Uterus (tissue), 4 donors: ENCODE data around the gene TARDBP. TPM values are rescaled to one million over a fixed set of nuclear protein-coding genes. Genes with fewer than 3 reads are reported as not detected.
"Not testable (repeated sequence)": the region's sequence is repeated elsewhere in the genome, so short reads cannot be mapped to it uniquely, and the experiment has no call there.

Experiments used
- DNase-seq, 2 donors: peaks; one replicate each; pipeline ENCODE4 v3.0.0-alpha.2; 2019 to 2020
- H3K27ac ChIP-seq, 2 donors: fragments of 200-600 bp; sonication (generic); 1 replicate in 1 of 2; 2 replicates in 1 of 2; pipeline ENCODE4 v1.5.1; 2016 to 2018
- H3K27me3 ChIP-seq, 2 donors: fragments of 200-600 bp; sonication (generic); one replicate each; pipeline ENCODE4 v1.5.1; 2018 to 2019; ENCODE audit warnings: control low read depth in 1 of 2
- H3K36me3 ChIP-seq, 2 donors: fragments of 200-600 bp; sonication (generic); one replicate each; pipeline ENCODE4 v1.5.1; 2019; ENCODE audit warnings: control low read depth in 1 of 2
- H3K4me1 ChIP-seq, 2 donors: fragments of 200-600 bp; sonication (generic); one replicate each; pipeline ENCODE4 v1.5.1; 2018 to 2019; ENCODE audit warnings: control low read depth in 1 of 2
- H3K4me3 ChIP-seq, 2 donors: fragments of 200-600 bp; sonication (generic); 1 replicate in 1 of 2; 2 replicates in 1 of 2; pipeline ENCODE4 v1.5.1; 2018 to 2019; ENCODE audit warnings: mild to moderate bottlenecking in 1 of 2
- H3K9me3 ChIP-seq, 2 donors: fragments of 200-600 bp; sonication (generic); one replicate each; pipeline ENCODE4 v1.5.1; 2019; ENCODE audit warnings: control low read depth in 1 of 2
- CTCF ChIP-seq, 4 experiments: fragments of 200-600 bp in 2 of 4; fragments of 450-650 bp in 2 of 4; sonication (generic) in 2 of 4; IDR thresholded peaks; one replicate each; pipeline ENCODE4 v1.5.1; 2016 to 2019; ENCODE audit warnings: antibody characterized with exemption in 4 of 4, mild to moderate bottlenecking in 2 of 4, moderate library complexity in 1 of 4
- POLR2A ChIP-seq, 2 donors: fragments of 450-650 bp; IDR thresholded peaks; one replicate each; pipeline ENCODE4 v1.6.1; 2016; ENCODE audit warnings: antibody characterized with exemption in 2 of 2, mild to moderate bottlenecking in 1 of 2, moderate library complexity in 1 of 2
- intact Hi-C: fragments of 100-400 bp; cut with DNase I; formaldehyde crosslinking; loops from one replicate; pipeline ENCODE4 v1.15.1; 2023; ENCODE audit warnings: low total_unique reads
- total RNA-seq, 4 donors: library from RNA; depleted of rRNA in 3 of 4; stranded (reverse); fragments of >200 nt in 3 of 4; gene quantifications; one replicate each; pipeline versions ENCODE4 v1.1.0 to v1.2.4, GENCODE V29; 2014 to 2023
- donor health status: DM: yes; HTN: yes; CAD: no.

Gene TARDBP
- total RNA-seq, 4 donors from 2014 or later, result 176 to 617 (median 207) TPM

- no peak for DNase-seq
- intact Hi-C loops, result no loop called here
- TF ChIP-seq CTCF (IDR thresholded peaks at IDR 0.05), result no peak
- TF ChIP-seq POLR2A (IDR thresholded peaks at IDR 0.05), result no peak
Observed at GRCh38 chr1:10990828-10991227, 21.6 kb upstream of the TARDBP start.

GRCh38 chr1:10992004-10992403 is 20.4 kb upstream of the TARDBP start:
- DNase-seq, H3K27ac ChIP-seq: not testable (repeated sequence)

More at GRCh38 chr1:10990828-10991227, 21.6 kb upstream of the TARDBP start:
- Histone ChIP-seq H3K27ac (no peak overlapping the region), H3K36me3 (no peaks in the 10 kb centered on the region), H3K27me3 (no peaks in the 10 kb centered on the region), H3K4me3 (no peak overlapping the region), H3K4me1 (no peaks in the 10 kb centered on the region), H3K9me3 (no peaks in the 10 kb centered on the region)

GRCh38 chr1:10992864-10993263 is 19.6 kb upstream of the TARDBP start:
- Histone ChIP-seq H3K27ac (no peak overlapping the region), H3K9me3 (no peaks in the 10 kb centered on the region), H3K4me1 (no peaks in the 10 kb centered on the region), H3K4me3 (no peak overlapping the region), H3K27me3 (no peaks in the 10 kb centered on the region), H3K36me3 (no peaks in the 10 kb centered on the region)
- DNase-seq, result no peak
- no peak for TF ChIP-seq POLR2A (IDR thresholded peaks at IDR 0.05)
- intact Hi-C loops, result no loop called here

More at GRCh38 chr1:10992004-10992403, 20.4 kb upstream of the TARDBP start:
- intact Hi-C loops, H3K4me3 ChIP-seq, H3K27me3 ChIP-seq, H3K9me3 ChIP-seq, H3K36me3 ChIP-seq, H3K4me1 ChIP-seq: not testable (repeated sequence)

- Histone ChIP-seq H3K4me3 (no peak overlapping the region), H3K36me3 (no peaks in the 10 kb centered on the region), H3K27me3 (no peaks in the 10 kb centered on the region), H3K27ac (no peak overlapping the region), H3K4me1 (no peaks in the 10 kb centered on the region), H3K9me3 (no peaks in the 10 kb centered on the region)
- TF ChIP-seq CTCF (IDR thresholded peaks at IDR 0.05) (no peak), POLR2A (IDR thresholded peaks at IDR 0.05) (no peak)
- DNase-seq, result no peak
- intact Hi-C loops, result no loop called here
Observed at GRCh38 chr1:10996100-10996499, 16.4 kb upstream of the TARDBP start.

DNA sequence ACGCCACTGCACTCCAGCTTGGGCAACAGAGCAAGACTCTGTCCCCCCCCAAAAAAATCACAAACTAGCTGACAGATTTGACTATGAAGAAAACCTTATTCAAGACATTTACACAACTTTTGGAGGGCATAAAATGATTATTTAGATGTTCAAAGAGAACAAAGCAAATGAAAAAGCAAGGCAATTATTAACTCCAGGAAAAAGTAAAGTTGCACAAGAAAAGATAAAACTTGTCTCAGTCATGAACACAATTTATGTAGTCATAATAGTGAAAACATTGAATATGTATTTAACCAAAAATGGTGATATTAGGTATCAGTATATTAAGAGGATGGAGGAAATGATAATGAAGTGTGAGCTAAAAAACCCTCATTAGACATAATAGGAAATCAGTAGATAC is 11.9 kb upstream of the TARDBP start:
- intact Hi-C loops, result no loop called here
- Histone ChIP-seq H3K4me3 (no peak overlapping the region), H3K4me1 (no peaks in the 10 kb centered on the region), H3K27ac (no peak overlapping the region), H3K27me3 (no peaks in the 10 kb centered on the region), H3K9me3 (no peaks in the 10 kb centered on the region), H3K36me3 (no peaks in the 10 kb centered on the region)
- no peak for DNase-seq
- TF ChIP-seq CTCF (IDR thresholded peaks at IDR 0.05) (no peak), POLR2A (IDR thresholded peaks at IDR 0.05) (no peak)

GRCh38 chr1:11013160-11013531 is 692 bp downstream of the TARDBP start:
- Histone ChIP-seq H3K27ac (peak overlapping the region; percentile 88 to 96), H3K36me3 (no peaks in the 10 kb centered on the region), H3K4me3 (peak overlapping the region; percentile 83 to 92), H3K9me3 (no peaks in the 10 kb centered on the region), H3K27me3 (no peaks in the 10 kb centered on the region), H3K4me1 (peaks cover 13 to 17% of the 10 kb centered on the region in 2 donors)
- TF ChIP-seq POLR2A (IDR thresholded peaks at IDR 0.05) (no peak), CTCF (IDR thresholded peaks at IDR 0.05) (no peak)
- intact Hi-C loops, result no loop called here
- DNase-seq, result no peak

DNA sequence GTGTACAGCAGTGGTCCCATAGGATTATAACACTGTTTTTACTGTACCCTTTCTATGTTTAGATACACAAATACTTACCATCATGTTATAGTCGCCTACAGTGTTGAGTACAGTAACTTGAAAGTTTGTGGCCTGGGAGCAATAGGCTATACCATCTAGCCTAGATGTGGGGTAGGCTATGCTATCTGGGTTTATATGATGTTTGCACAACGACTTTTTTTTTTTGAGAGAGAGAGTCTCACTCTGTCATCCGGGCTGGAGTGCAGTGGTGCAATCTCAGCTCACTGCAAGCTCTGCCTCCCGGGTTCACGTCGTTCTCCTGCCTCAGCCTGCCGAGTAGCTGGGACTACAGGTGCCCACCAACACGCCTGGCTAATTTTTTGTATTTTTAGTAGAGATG is 6.9 kb downstream of the TARDBP start:
- H3K9me3 ChIP-seq, H3K27me3 ChIP-seq, H3K4me1 ChIP-seq, H3K4me3 ChIP-seq, H3K36me3 ChIP-seq, H3K27ac ChIP-seq, DNase-seq, intact Hi-C loops: not testable (repeated sequence)
